Measurements from ENCODE around the gene DNMBP.
"Not testable (repeated sequence)": the region's sequence is repeated elsewhere in the genome, so short reads cannot be mapped to it uniquely, and the experiment has no call there.

DNMBP gene

DNA sequence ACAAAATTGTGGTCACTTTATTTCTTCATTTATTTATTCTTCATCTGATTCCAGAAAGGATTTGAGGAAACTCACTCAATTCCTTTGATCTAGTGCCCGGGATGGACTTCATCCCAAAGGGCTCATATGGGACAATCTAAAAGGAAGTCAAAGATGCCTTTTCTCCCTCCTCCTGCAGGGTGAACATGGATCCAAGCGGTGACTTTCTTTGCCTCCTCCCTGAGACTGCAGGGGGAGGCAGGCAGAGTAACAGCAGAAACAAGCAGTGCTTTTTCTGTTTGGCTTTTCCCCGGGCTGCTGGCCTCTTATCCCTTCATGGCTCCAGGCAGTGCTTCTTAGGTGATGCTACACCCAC, 10.0 kb upstream of the DNMBP start:
- DNase-seq, result no peak

- DNase-seq, result no peak
These were observed 4.5 kb upstream of the DNMBP start for GRCh38 chr10:100014071-100014762.

DNA sequence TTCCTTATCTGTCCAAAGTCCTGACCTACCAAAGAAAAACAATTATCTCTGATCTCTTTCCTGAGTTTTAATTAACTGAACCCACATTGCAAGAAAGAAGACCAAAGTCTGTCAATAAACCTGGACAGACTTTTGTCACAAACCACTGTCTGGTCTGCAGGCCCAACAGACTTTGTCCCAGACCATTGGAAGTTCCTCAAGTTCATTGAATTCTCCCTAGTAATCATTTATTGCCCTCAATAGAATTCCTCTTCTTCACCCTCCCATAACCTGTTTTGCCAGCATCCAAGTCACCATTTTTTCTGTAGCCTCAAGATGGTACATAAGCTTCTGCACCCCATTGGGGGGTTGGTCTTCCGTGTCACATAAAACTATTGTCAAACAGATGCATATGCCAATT, 3.9 kb upstream of the DNMBP start:
- DNase-seq, result no peak

DNA sequence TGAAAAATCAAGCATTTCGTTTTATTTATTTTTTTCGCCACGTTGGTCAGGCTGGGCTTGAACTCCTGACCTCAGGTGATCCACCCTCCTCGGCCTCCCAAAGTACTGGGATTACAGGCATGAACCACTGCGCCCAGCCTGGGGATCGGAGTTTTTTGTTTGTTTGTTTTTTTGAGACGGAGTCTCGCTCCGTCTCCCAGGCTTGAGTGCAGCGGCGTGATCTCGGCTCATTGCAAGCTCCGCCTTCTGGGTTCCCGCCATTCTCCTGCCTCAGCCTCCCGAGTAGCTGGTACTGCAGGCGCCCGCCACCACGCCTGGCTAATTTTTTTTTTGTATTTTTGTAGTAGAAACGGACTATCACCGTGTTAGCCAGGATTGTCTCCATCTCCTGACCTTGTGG, 2.2 kb upstream of the DNMBP start:
- DNase-seq, result not testable (repeated sequence)

DNA sequence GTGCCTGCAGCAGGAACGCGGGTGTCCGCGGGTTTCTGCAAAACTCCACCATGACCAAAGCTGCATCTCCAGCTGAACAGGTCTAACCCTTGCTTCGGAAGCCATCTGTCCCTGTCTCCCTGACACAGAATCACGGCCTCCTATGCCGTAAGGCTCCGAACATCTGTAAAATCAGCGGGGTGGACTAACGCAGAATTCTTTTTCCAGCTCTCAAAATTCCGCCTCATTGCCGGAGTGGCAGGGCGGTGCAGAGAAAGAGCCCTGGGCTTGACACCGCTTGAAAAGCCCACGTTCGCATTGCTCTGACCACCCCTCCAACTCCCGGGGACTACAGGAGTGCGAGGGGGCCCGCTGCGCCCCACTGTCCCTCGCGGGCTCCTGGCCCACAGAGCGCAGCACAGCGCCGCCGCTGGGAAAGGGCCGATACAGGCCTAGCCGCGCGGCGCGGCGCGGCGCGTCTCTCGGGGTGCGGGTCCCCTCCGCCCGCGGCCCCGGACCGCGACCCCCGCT, 409 bp downstream of the DNMBP start:
- no peak for DNase-seq

- DNase-seq, result no peak
These were observed 952 bp downstream of the DNMBP start for GRCh38 chr10:100008708-100009282.

DNA sequence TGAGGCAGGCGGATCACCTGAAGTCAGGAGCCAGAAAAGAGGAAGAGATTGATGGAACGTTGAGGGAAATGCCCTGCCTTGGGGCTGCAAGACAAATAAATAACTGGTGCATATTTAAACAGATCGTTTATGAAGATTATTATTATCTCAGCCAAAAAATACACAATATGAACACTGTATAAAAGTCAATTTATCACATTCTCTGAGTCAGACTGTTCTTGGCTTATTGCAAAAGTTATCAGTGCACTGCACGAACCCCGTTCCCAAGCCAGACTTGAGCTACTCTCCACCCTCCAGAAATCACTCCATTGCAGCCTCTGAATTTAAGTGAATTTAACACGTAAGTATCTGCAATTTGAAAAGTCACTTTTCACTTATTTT, 1.6 kb downstream of the DNMBP start:
- DNase-seq, result peak; percentile 52

- peak; percentile 34 for DNase-seq
These were observed 2.3 kb downstream of the DNMBP start for GRCh38 chr10:100007231-100008141.

- peak; percentile 96 for DNase-seq
These were observed 3.4 kb downstream of the DNMBP start for GRCh38 chr10:100006243-100006886.

DNA sequence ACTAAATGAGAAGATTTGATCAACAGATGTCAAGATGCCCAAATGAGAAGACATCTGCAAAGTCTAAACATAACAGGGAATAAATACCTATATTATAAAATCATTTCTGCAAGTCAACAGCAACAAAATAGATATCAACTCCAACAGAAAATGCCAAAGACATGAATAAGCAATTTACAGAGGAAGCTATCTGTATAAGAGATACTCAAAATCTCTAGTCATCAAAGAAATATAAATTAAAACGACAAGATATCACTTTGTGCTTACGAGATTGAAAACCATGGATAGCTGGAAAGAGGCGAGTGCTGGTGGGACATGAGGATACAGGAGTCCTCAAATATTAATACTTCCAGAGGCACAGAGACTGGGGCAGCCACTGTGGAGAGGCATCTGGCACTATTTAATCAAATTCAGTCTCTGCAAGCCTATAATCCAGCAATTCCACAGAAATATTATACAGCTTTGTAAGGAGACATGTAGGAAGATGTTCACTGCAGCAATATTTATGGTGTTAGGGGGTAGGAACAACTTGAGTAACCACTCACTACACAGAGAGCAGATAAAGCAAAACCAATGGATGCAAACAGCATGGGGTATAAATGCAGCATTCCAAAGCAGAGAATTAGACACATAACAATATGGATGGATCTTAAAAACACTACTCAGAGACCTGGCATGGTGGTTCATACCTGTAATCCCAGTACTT, 4.8 kb downstream of the DNMBP start:
- DNase-seq, result peak; percentile 24

- no peak for DNase-seq
These were observed 9.6 kb downstream of the DNMBP start for GRCh38 chr10:100000109-100000644.

DNA sequence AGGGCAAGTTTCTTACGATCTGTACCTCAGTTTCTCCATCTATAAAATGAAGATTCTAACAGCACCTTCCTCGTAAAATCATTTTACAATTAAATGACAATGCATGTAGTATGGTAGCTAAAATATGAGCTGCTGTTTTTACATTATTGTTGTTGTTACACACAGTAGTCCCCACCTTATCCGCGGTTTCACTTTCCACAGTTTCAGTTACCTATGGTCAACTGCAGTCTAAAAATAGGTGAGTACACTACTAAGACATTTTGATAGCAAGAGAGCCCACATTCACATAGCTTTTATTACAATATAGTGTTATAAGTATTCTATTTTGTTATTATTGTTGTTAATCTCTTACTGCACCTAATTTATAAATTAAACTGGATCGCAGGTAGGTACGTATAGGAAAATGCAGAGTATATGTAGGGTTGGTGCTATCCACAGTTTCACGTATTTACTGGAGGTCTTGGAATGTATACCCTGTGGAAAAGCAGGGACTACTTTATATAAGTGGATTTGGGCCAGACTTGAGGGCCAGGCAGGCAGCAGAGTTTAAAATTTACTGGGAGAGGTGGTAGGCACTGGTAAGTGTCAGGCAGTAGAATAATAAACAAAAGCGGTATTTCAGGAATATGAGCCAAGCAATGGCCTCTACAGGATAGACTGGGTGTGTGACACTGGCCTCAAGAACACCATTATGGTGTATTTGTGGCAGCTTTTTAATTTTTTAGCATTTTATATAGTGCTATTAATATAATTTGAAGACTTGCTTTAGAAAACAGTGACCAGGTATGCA, 10.2 kb downstream of the DNMBP start:
- DNase-seq, result no peak

- no peak for DNase-seq
These were observed 10.9 kb downstream of the DNMBP start for GRCh38 chr10:99998889-99999288.

- peak; percentile 74 for DNase-seq
These were observed 12.8 kb downstream of the DNMBP start for GRCh38 chr10:99996671-99997648.

- no peak for DNase-seq
These were observed 14.0 kb downstream of the DNMBP start for GRCh38 chr10:99995713-99996112.

GRCh38 chr10:99995269-99995668, 14.5 kb downstream of the DNMBP start:
- DNase-seq, result no peak

DNA sequence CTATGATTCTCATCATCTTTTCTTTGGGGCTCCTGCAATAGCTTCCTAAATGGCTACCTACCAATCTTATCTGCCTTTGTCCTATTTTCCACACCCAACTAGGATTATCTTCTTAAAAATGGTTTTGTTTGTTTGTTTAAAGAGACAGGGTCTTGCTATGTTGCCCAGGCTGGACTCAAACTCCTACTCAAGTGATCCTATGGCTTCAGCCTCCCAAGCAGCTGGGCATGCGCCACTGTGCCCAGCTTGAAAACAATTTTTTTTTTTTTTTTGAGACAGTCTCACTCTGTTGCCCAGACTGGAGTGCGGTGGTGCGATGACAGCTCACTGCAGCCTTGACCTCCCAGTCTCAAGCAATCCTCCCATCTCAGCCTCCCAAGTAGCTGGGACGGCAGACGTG, 14.9 kb downstream of the DNMBP start:
- DNase-seq, result no peak

GRCh38 chr10:99993701-99994689, 15.8 kb downstream of the DNMBP start:
- peak; percentile 95 for DNase-seq

GRCh38 chr10:99985637-99986036, 24.1 kb downstream of the DNMBP start:
- DNase-seq, result not testable (repeated sequence)
